RCC 7860 (cell line): Measurements from ENCODE around the gene RFPL2.
A peak's percentile ranks its signal among the peaks of the same experiment; 100 is the strongest.
"Not testable (repeated sequence)": the region's sequence is repeated elsewhere in the genome, so short reads cannot be mapped to it uniquely, and the experiment has no call there.

Experiments used
- DNase-seq: peaks from one replicate; pipeline ENCODE4 v3.0.0-alpha.2; 2015; ENCODE audit warnings: low spot score
- FAIRE-seq: peaks from 2 replicates; lab custom pipeline; 2012; peaks lifted over from hg19 to GRCh38; lab: Jason Lieb, UNC

Gene RFPL2

DNA sequence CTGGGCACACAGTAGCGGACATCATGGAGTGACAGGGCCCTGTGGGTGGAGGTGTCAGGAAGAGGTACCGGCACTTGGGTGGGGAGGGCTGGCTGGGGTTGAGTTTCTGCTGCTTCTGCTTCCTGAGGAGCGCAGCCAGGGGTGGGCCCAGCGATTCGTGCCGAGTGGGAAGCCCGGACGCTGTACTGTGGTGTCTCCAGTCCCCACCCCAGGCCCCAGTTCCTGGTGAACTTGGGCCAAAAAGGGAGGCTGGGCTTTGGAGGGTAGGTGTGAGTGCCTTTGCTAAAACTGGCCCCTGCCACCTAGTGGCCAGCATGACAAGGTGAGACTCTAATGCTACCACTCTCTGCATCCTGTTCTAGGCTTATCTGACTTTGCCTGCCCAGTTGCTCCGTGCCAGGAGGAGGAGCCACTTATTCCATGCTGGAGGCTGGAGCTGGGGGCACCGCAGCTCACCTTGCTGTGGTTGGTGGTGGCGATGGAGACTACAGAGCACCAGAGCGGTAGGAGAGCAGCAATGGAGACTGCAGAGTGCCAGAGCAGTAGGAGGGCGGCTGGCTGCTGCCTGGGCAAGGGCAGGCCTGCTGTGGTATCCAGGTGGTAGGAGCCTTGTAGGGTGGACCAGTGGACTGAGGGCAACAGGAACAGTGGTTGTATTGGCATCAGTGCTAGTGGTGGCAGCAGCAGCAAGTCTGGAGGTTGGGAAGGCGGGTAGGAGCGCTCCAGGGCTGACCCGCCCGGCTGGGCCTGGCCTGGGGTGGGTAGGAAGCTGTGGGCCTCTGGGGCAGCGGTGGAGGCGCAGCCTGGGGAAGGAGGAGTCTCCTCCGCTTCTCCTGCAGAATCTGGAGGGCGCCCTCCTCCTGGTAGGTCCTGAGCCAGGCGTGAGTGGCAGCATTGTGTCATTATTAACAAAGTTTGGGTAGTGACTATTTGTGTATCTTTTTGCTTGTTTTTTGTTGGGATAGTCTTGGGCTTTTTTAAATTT lies 2.2 kb upstream of the RFPL2 start:
- DNase-seq, result peak; percentile 14
- no peak for FAIRE-seq

DNA sequence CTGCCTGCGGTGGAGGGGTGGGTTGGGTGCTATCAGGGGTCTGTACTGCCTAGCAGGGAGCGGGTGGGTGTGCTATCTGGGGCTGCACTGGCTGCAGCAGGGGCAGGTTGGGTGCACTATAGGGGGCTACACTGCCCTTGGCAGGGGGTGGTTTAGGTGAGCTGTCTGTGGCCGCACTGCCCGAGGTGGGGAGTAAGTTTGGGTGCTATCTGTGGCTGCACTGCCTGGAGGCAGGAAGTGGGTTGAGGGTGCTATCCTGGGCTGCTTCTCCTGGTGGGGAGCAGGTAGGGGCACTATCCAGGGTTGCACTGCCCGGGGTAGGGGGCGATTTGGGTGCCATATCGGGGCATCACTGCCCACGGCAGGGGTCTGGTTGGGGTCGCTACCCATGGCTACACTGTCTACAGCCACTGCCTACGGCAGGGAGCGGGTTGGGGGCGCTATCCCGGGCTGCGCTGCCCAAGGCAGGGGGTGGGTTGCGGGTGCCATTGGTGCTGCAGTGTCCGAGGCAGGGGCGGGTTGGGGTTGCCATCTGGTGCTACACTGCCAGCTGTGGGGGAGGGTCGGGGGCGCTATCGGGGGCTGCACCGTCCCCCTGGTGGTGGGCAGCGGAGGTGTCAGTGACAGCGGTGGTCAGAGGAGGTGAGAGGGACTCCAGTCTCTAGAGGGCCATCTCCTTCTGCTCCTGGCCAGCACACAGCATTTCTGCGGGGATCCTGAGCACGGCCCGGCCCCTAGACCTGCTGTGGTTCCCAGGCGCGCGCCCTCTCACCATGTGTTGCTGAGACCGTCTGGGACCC lies 1.3 kb upstream of the RFPL2 start:
- no peak for DNase-seq
- no peak for FAIRE-seq

DNA sequence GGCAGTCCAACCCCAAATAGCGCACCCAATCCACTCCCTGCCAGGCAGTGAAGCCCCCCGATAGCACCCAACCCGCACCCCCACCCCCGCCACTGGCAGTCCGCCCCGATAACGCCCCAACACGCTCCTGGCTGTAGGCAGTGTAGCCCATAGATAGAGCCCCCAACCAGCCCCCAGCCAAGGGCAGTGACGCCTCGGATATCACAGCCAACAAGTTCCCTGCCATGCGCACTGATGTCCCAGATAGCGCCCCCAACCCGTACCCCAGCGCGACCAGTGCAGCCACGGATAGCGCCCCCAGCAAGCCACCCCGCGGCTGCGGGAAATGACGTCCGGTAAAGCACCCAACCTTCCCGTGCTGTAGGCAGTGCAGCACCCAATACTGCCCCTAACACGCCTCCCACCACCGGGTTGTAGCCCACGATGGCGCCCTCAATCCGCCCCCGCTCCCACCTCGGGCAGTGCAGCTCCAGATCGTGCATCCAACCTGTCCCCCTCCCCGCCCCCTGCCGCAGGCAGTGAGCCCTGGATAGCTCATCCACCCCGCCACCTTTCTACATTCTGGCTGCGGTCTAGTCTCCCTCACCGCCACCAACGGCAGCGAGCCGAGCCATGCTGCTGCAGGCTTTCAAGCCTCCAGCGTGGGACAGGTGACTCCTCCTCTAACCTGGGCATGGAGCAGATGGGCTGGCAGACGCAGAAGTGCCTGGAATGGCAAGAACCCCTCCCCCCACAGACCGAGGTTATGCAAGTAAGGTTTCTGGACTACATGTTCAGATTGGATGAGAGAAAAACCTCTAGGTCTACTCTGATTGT lies 625 bp downstream of the RFPL2 start:
- no peak for DNase-seq
- FAIRE-seq, result no peak

DNA sequence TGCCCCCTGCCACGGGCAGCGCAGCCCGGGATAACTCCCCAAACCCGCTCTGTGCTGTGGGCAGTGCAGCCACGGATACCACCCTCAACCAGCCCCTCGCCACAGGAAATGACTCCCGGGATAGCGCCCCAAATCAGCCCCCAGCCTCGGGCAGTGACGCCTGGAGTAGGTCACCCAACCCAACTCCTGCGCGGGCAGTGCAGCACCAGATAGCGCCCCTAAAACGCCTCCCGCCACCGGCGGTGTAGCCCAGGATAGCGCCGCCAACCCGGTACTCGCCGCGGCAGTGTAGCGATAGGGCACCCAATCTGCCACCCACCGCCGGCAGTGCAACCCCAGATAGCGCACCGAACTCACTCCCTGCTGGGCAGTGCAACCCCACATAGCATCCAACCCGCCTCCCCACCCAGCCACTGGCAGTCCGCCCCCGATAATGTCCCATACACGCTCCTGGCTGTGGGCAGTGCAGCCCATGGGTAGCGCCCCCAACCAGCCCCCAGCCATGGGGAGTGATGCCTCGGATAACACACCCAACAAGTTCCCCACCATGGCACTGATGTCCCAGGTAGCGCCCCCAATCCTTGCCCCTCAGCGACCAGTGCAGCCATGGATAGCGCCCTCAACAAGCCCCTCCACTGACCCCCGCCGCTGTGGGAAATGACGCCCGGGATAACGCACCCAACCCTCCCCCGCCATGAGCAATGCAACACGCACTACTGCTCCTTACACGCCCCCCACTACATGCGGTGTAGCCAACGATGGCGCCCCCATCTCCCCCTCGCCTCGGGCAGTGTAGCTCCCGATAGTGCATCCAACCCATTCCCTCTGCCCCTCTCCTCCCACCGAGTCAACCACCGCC lies 1.5 kb downstream of the RFPL2 start:
- DNase-seq (no peak), FAIRE-seq (no peak)

DNA sequence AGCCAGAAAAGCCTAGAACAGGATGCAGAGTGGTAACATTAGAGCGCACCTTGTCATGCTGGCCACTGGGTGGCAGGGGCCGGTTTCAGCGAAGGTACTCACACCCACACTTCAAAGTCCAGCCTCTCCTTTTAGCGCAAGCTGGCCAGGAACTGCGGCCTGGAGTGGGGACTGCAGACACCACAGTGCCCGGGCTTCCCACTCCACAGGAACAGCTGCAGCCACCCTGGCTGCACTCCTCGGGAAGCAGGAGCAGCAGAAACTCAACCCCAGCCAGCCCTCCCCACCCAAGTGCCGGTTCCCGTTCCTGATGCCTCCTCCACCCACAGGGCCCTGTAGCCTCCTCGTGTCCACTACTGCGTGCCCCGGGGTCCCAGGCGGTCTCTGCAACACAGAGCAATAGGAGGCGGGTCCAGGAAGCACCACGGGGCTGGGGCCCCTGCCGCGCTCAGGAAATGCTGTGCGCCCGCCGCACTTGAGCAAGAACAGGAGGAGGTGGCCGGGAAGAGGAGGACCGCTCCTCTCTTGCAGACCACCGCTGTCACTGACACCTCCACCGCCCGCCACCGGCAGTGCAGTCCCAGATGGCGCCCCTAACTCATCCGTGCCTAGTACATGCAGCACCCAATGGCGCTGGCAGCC lies 2.2 kb downstream of the RFPL2 start:
- no peak for FAIRE-seq
- DNase-seq, result peak; percentile 22

DNA sequence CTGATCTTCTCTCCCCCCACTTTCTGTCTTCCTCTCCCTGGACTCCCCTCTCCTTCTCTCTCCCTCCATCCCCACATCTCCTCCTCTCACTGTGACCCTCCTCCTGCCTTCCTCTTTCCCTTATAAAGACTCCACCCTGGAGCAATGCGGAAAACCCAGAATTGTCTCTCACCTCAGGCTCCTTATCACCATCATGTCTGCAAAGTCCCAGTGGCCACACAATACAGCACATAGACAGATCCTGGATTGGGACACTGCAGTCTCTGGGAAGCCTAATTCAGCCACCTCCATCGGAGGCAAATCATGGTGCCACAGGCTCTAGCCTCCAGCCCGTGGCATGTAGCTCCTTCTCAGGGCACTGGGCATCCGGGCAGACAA lies 2.7 kb downstream of the RFPL2 start:
- DNase-seq (no peak), FAIRE-seq (no peak)

DNA sequence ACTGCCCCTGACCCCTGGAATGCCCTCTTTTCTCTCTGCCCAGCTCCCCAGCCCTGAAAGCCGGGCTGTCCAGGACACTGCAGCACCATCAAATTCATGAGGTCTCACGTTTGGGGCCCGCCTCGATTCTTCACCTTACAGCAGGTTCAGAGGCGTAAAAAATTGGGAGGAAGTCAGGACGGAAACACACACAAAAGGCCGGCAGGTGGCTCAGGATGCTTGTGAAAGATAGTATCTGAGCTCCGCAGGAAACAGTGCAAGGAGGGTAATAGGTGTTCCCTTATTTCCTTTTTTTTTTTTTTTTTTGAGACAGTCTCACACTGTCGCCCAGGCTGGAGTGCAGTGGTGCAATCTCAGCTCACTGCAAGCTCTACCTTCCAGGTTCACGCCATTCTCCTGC lies 4.1 kb downstream of the RFPL2 start:
- DNase-seq (no peak), FAIRE-seq (no peak)

DNA sequence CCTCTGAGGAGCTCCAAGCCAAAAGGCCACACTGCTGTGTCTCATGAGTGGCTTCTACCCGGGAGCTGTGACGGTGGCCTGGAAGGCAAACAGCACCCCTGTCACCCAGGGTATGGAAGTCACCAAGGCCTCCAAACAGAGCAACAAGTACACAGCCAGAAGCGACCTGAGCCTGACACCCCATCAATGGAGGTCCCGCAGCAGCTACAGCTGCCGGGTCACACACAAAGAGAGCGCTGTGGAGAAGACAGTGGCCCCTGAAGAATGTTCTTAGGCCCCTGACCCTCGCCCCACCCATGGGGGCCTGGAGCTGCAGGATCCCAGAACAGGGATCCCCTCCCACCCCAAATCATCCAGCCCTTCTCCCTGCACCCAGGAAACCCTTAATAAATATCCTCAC lies 4.9 kb downstream of the RFPL2 start:
- DNase-seq (no peak), FAIRE-seq (no peak)

DNA sequence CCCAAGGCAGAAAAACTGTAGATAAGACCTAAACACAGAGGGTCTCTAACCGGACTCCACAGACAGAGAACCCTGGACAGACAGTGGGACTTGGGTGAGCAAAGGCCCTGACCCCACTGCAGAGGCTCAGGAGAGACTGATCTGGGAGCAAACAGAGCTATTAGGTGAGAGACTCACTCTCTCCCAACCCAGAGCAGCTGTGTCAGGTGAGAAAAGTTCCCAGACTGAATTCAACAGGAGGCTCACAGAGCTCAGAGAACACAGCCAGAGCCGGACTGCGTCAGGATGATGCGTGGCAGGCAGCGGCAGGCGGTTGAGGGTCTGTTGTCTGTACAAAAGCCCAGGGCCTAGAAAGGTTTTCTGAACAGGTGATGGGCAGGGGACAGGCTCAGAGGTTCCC lies 5.5 kb downstream of the RFPL2 start:
- DNase-seq (no peak), FAIRE-seq (no peak)

DNA sequence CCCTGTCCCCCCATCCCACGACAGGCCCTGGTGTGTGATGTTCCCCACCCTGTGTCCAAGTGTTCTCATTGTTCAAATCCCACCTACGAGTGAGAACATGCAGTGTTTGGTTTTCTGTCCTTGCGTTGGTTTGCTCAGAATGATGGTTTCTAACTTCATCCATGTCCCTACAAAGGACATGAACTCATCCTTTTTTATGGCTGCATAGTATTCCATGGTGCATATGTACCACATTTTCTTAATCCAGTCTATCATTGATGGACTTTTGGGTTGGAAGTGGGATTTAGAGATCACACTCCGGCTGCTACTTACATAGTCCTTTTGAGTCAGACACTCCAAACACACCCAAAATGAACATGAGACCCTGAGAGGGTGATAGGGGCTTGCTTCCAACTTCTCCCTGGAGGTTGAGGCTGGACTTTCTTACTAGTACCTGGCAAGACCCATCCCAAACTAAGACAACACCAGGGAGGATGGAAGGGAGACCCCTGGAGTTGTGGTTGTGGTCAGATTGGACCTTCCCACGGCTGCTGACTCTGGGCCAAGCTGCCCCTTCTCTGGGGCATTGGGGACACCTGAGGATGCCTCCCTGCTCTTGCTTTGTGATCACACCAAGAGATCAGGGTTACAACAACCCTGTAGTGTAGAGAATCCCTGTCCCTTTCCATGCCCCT lies 7.2 kb downstream of the RFPL2 start:
- DNase-seq, FAIRE-seq: not testable (repeated sequence)

DNA sequence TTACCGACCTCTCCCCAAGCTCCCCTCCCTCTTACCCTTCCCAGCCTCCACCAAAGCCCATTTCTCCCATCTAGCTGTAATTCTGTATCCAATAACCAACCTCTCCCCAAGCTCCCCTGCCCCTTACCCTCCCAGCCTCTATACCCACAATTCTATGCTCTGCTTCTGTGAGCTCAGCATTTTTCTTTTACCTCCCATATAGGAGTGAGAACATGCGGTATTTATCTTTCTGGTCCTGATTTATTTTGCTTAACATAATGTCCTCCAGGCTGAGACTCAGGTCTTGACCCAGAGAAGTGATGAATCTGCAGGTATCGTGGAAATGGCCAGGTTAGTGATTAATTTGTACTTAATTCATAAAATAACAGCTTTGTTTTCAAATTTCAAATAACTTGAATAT lies 9.0 kb downstream of the RFPL2 start:
- FAIRE-seq, DNase-seq: not testable (repeated sequence)

DNA sequence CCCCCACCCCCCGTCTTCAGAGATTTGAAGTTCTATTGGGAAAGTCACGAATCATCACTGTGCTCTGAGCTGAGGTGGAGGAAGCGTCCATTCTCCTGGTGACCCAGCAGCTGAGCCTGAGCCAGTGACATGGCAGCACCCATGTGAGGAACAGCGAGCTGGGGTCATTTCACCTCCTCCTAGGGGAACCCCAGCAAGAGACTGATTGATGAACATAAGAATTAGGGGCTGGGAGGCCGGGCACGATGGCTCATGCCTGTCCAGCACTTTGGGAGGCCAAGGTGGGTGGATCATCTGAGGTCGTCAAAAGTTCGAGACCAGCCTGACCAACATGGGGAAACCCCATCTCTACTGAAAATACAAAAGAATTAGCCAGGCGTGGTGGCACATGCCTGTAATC lies 11.5 kb downstream of the RFPL2 start:
- FAIRE-seq, DNase-seq: not testable (repeated sequence)

DNA sequence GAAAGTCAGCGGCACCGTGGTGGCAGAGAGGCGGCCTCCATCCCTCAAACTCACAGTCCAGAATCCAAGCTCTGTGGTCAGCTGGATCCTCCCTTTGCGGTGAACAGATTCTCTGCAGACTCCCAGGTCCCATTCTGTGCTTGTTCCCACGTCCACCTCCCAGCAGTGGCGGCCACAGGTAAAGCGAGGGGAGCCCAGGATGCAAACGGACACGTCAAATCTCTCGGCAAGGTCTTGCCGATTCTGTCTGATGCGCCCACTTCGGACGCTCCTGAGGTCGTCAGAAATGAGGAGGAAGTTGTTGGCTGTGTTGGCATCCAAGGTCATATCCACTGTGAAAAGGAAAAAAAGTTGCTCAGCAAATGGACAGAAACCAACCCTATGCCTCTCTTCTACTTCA lies 13.9 kb downstream of the RFPL2 start:
- not testable (repeated sequence) for FAIRE-seq, DNase-seq

DNA sequence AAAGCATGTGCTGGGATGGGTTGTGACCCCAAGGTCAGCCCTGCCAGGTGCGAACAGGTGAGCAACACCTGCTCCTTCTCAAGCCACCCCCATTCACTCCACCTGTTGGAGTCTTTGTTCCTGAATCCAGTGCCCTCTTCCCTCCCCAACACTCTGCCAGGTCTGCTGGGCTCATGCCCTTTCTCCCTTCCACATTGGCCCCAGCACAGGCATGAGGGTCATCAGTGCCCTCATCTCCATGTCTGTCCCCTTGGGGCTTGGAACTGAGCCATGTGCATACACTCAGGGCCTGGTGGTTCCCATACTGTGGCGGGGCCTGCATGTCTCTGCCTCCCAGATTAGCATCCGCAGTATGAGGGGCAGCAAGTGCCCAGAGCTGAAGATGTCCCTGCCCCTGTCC lies 19.1 kb downstream of the RFPL2 start:
- DNase-seq (no peak), FAIRE-seq (no peak)

DNA sequence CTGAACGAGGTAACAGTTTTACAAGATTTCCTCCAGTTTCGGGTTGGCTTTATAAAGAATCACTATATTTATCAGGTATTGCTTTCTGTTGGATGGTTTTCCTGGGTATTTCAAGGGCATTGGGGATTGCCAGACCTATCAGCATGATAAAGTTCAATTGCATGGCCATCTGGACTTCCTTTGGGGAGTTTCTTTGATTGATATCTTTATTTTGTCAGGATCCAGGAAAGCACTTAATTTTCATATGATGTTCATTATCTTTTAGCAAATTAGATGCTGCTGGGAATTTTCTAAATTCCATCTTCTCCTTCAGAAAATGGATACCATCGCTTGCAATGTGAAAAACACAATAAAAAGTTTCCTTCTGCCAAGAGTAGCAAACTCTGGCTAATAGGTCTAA lies 21.2 kb downstream of the RFPL2 start:
- no peak for FAIRE-seq
- no peak for DNase-seq

DNA sequence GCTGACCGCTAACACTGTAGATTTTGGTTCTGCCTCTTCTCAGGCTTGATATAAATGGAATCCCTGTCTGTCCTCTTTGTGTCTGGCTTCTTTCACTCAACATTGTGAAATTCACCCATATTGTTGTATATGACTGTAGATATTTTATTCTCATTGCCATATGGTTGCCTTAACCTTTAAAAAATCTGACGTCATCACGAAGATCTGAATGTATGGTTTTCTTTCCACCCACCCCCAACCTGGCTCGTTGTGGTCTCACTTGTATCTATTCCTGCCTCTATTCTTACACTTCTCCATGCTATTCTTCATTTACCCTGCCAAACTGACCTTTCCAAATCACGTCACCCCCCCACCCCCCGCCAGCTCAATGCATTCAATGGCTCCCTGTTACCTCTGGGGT lies 23.8 kb downstream of the RFPL2 start:
- DNase-seq (no peak), FAIRE-seq (no peak)

DNA sequence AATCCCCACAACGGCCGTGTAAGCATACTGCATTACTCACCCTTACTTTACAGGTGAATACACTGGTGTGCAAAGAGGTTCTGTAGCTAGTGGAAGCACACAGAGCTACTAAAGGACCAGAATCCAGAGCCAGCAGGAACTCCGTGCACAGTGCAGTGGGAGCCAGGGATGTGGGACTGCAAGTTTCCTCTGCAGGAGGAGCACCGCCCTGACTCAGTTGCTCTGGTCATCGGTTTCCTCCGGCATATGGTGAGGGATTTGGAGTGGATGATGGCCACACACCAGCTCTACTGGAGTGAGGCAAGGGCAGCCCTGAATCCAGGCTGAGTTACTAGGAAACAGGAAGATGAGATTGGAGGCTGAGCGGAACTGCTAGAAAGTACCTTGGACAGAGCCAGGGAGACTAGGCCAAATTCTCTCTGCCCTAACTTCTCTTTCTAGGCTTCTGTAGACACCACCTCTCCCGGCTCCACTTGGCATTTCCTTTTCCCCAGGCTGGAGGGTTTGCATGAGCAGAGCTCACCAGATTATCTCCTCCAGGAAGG lies 27.6 kb downstream of the RFPL2 start:
- DNase-seq (no peak), FAIRE-seq (no peak)

DNA sequence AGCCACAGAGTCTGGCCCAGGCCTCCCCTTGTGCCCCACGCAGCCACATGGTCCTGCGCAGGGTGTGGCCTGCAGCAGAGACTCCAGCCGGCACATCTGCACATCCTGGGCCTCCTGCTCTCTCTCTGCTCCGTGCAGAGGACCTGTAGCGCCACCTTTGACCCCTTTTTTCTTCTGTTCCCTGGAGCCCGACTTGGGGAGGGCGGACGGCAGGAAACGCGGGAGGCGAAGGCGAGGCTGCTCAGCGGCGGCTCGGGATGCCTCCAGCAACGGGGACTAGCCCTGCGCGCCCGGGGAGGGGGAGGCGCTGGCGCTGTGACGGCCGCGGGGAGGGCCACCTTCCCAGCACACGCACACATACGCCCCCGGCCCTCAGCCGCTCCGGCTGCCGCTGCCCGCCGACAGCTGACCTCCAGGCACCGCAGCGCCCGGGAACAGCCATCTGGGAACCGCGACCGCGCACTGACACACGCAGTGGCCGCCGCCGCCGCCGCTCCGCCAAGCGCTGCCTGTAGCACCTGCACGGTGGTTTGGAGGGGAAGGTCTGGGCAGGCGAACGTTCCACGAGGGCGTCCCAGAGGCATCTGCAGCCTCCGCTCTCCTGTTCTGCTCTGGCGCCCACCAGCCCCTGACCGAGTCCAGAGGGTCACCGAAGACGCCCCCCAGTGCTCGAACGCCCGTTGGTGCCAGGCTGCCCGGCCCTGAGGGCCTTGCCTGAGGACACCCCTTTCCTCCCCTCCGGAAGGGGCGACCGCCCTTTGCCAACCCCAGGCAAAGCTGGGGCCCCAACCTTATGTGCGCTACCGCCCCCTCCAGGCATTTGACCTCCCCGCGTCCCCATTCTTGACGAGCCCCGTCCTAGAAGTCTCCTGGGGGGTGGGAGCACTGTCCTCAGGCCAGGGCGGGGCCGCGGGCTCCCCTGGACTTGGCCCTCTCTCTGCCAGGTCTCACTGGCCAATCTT lies 28.9 kb downstream of the RFPL2 start:
- FAIRE-seq (no peak), DNase-seq (no peak)
